Activated CD4-positive, CD25-positive, alpha-beta regulatory T cell treated with anti-CD3 and anti-CD28 coated beads, Interleukin-2, amount 50 U/mL, for 24 hours (primary cell): Measurements from ENCODE around the gene UCP2.

Experiments used
- ATAC-seq, 2 donors: fragments of 150-1000 bp; cut with Tn5 transposase; one replicate each; pipeline ENCODE4 v1.10.0; 2021; ENCODE audit warnings: mild to moderate bottlenecking in 1 of 2, moderate library complexity in 1 of 2

Gene UCP2

DNA sequence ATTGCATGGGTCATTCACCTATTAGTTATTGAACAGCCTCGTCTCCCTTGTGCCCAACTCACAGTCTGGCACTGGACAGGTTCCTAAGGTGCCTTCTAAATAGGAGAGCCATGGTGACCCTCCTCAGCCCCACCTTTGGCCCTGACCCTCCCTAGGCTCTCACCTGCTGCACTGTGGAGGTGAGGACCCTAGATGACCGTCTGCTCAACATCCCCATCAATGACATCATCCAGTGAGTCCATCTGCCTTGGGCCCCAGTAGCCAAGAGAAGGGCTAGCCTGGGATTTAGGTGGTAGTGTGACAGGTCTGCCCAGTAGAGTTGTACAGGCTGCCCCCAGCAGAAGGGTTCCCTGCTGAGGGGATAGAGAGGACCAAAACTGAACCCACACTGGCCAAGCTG, 13.6 kb downstream of the UCP2 start:
- no peak for ATAC-seq

DNA sequence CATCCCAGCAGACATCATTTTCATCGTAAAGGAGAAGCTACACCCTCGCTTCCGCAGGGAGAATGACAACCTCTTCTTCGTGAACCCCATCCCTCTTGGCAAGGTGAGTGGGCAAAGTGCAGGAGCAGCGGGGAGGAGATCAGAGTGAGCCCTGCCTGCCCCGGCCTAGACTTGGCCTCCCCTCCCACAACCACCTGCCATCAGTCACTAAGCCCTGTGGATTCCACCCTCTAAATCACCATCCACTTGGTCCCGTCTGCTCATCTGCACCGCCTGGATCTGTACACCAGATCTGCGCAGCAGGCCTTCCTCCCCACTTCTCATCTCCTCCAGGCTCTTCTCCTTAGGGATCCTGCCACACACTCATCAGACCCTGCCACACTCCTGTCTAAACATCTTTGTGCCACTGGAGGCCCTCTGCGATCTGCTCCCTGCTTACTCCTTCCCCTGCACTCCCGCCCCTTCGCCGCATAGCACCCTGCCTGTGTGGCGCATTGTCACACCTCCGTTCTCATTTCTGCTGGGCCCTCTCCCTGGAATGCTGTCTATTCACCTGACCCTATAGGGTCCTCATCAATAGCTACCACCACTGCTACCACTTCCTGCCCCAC, 14.2 kb downstream of the UCP2 start:
- ATAC-seq = no peak

DNA sequence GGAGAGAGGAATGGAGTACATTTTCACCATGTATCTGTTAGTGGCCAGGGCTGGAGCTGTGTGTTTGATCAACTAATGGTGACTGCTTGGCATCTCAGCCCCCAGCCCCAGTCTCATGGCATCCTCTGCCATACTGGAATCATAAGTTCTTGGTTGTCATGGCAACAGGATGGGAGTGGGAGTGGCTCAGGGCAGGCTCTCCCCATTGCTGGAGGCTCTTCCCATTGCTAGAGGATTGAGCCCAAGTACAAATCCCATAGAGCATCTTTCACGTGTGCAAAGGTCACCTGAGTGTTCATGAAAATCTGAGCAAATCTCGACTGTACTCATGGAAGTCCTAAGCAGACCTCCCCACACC, 16.9 kb downstream of the UCP2 start:
- ATAC-seq = no peak

DNA sequence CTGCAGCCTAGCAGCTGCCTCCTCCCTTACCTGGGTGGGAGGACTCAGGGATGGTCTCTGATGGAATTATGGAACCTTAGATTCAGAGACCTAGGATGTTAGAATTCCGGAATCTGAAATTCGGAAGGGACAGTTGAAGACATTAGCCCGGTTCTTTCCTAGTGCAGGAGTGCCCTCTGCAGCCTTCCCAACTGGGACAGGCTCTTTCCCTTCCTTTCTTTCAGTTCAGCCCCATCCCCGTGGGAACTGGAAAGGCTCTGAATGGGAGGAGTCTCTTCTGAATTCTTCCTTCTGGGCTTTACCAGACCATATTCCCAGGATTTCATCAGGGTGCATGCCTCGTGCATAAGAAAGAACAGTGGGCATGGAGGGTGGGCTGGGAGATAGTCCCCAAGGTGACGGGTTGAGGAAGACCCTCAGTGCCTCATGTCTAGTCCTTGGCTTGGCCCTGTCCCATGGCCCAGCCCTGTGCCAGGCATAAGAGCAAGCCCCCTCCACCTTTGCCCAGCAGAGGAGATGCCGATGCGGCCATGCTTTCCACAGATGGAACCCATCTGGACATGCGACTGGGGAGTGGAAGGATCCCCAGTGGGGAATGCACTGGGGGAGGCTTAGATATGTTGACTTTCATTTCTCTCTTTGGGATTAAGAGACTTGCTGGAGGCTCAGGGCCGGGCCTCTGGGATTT, 17.4 kb downstream of the UCP2 start:
- ATAC-seq = no peak

DNA sequence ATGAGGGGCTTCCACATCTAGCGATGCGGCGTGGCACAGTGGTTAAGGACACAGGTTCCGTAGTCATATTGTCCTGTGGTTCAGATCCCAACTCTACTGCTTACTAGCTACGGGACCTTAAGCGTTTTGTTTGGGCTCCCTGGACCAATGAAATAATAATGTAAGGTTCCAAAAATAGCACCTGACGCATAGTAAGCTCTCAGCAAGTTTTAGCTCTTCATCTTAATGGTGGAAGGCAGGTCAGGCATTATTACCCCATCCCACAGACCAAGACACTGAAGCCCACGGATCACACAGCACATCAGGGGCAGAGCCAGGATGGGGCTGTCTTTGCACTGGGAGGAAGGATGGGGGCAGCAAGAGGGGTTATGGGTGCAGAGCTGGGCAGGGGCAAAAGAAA, 18.8 kb downstream of the UCP2 start:
- no peak for ATAC-seq

DNA sequence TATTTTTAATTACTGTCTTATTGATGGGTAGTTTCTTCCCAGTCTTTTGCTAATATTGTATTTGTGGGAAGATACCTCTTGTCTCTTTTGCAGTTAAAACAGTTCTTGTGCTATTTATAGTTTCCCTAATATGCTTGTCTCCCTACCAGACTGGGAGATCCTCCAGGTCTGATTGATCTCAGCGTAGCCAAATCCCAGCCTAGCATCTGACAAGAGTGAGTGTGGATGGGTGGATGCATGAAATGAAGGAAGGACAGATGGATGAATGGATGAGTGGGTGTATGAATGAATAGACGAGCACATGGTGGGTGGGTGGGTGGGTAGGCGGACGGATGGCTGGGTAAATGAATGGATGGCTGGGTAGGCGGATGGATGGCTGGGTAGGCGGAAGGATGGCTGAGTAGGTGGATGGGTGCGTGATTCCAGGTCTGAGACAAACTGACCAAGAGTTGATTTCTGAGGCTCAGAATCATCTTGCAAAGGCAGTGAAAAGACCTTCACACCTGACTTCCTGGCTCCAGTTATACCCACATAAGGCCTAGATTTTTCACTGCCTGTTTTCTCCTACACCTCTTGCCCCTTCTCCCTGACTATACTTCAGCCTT, 20.4 kb downstream of the UCP2 start:
- ATAC-seq = no peak

DNA sequence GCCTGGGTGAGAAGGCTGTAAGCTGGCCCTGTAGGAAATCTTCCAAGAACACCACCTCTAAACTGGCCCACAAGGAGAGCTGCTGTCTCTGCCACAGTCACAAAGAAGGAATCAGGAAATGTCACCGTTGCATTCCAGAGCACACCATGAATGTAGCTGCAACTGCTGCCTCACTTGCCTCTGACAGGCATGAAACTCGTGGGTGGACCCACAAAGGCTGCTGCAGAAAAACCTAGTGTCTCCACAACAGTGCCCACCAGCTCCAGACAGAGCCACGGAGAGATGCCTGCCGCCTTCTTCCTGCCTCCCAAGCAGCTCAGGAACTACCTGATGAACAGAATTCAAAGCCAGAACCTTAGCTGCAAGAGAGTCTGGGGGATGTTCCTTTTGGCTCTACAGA, 21.3 kb downstream of the UCP2 start:
- no peak for ATAC-seq

DNA sequence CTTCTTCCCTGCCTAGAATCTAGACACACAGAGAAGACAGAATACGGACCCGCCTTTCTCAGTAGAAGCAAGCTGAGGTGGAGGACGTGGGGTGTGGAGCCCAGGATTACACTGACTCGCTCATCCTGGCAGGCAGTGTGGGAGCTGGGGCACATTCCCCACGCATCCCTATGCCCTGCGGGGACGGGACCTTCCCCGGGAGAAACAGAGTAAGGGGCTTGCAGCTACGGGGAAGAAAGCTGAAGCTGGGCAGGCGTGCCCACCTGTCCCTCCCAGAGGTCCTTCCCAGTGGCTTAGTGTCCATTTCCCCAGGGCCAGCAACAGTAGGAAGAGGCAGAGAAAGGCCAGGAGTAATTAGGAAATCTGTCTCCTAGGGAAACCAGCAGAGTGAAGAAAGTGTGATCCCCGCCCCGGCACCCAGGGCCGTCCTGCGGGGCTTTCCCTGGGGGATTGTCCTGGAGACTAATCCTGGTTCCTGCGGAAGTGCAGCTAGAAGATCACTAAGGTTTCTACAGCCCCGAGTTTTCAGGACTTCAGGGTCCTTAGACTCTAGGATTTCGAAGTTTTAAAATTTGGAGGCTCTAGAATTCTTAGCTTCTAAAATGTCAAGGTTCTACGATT, 24.0 kb downstream of the UCP2 start:
- ATAC-seq = no peak

DNA sequence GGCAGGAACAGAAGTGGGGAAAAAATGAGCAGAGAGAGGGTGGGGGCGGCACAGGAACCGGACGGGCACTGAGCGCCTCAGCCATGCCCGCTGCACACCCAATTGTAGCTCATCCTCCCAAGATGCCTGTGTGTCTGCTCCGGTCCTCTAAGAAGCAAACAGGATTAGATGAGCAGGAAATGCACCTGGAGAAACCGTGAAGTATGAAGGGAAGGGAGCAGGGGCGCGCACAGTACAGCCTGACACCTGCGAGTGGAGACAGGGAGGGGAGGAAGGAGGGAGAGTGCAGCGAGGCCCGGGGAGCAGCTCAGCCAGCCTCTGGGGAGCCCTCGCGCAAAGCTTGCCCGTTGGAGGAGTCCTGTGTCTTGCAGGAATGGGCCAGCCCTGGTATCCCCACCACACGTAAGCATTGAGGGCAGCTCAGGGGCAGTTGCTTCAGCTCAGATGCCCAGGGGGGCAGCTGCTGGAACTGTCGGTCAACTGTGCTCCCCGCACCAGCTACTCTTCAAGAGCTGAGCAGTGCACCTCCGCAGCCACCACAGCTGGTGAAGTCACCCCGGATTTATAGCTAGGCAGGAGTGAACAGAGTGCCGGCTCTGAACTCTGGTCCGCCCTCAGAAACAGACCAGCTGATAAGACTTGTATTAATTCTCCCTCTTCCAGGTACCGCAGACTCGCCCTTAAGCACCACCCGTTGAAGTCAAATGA, 24.8 kb downstream of the UCP2 start:
- no peak for ATAC-seq

DNA sequence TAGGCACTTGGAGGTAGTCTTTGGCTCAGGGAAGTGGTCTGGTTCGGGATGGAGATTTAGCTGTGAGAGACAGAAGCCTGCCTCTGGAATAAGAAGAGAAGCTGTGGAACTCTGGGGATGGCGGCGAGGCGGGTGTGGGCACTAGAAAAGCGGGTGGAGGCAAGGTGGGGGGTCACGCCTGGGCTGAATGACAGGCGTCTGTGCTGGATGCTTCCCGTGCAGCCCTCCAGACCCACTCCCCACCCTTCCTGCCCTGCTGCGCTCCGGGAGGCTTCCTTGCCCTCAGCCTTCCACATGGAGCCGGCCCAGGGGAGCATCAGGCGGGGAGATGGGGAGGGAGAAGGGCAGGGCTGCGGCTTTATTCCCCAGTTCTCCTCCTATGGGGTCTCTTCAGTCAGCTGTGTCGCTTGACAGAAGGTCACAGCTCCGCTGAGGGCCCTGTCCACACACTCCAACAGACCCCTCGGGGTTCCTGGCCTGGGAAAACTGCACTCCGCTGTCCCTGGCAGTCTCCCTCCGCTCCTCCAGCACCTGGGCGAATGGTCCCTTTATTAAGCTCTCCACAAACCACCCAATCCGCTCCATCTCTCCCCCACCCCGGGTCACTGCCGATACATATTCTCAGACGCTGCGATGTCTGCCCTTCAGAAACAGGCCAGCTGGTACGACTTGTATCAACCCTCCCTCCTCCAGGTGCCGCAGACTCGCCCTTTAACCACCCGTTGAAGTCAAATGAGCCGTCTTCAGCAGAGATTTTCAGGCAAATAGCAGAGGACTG, 25.6 kb downstream of the UCP2 start:
- ATAC-seq = no peak

DNA sequence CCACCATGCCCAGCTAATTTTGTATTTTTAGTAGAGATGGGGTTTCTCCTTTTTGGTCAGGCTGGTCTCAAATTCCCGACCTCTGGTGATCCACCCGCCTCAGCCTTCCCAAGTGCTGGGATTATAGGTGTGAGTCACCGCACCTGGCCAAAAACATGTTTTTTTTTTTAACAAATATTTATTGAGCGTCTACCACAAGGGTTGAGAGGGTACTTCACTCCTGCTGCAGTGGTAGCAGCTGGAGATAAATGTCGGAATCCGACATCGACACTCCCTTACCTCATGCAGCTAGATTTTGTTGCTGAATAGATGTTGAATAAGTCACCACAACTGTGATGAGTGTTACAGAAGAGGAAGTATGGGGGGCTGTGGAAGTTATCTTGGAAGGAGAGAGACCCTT, 30.8 kb downstream of the UCP2 start:
- no peak for ATAC-seq

DNA sequence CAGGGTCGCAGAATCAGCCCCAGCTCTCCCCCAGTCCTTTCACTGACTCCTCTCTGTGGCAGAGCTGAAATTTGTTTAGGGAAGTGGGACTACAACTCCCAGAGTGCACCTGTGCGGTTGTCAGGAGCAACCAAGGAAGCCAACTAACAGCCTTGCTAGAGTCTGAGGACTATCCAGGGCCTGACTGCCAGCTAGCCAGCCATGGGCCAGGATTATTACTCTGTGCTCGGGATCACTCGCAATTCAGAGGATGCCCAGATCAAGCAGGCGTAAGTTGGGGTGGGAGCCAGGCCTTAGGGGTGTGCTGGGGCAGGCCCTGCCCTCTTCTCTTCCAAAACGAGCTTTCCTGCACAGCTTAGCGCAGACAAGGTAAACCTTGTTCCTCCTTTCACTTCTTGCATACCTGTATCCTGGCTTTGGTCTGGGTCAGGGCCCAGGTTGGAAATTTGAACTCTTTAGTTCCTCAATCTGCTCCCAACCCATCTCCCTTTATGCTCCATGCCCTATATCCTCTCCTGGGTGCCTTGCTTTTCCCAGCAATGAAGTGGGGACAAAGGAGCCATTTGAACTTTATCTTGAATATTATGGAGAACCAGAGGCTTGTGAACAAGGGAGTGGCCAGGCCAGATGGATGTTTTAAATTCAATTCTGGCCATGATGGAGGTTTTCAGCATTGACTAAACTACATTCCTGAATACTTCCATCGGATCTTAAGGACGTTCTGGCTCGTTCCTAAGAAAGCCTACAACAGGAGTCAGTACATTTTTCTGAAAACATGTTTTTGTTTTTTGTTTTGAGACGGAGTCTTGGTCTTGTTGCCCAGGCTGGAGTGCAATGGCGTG, 31.6 kb downstream of the UCP2 start, which contains the start of gene DNAJB13:
Gene DNAJB13 (plus strand): TSS at position 158 of the 842 bp plus-strand sequence. CDS start 44 bp downstream, at position 202.
- no peak for ATAC-seq

DNA sequence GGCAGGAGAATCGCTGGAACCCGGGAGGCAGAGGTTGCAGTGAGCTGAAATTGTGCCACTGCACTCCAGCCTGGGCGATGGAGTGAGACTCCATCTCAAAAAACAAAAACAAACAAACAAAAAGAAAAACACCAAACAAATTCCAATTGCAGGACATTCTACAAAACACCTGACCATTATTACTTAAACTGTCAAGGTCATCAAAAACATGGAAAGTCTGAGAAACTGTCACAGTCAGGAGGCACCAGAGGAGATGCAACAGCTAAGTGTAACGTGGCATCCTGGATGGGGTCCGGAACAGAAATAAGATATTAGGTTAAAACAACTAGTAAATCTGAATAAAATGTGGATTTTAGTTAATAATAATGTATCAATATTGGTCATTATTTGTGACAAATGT, 32.7 kb downstream of the UCP2 start:
- no peak for ATAC-seq

DNA sequence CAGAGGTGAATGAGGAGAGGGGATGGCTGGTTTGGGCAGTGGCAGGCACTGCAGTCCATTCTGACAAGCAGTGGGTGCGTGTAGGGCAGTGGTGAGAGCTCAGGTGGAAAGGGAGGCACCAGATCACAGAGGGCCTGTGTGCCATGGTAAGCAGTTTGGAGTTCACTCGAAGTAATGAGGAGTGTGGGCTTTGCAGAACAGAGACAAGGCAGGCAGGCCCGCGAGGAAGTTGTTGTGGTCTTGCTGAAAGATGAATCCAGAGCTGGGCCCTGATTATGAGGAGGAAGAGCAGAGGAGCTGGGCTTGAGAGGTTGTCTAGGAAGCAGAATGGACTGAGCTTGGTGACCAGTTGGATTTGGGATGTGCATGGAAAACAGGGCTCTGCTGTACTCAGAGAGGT, 33.4 kb downstream of the UCP2 start:
- ATAC-seq = no peak

DNA sequence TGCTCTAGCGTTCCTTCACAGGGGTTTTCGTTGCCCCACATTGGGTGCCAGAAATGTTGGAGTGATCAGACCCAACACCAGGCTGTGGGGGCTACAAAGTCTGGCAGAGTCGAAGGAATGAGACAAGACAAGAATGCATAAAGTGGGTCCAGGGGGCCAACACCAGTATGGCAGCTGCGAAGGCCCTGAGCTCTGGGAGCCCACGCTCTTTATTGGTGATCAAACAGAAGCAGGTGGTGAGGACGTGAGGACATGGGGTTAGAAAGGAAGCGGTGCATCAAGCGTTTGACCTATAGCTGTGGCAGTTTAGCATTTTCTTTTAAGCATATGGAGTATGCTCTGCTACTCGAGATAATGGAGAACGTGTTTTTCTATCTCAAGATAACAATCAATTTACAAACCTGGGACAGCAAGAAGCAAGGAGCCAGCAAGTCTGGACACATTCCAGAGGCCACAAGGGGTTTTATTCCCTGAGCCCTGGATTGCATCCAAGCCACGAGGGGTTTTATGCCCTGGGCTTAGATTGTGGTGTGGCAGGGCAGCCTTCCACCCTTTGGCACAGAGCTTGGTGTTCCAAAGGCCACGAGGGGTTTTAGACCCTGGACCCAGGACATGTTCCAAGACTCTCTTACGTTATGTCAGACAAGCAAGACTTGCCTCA, 35.7 kb downstream of the UCP2 start:
- ATAC-seq = no peak

DNA sequence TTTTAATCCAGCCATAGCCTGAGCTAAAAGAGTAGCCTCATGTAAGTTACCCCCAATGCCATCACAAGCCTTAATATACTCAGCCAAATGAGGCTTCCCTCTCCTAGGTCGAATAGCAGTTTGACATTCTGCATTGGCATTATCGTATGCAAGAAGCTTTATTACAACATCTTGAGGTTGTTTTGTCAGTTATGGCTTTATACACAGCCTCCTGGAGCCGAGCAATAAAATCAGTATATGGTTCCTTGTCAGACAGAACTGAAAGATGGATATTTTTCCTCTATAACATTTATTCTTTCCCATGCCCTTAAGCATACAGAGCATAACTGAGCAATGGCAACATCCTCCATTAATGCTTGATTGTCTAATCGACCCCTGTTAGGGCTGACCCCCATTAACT, 37.2 kb downstream of the UCP2 start:
- no peak for ATAC-seq

DNA sequence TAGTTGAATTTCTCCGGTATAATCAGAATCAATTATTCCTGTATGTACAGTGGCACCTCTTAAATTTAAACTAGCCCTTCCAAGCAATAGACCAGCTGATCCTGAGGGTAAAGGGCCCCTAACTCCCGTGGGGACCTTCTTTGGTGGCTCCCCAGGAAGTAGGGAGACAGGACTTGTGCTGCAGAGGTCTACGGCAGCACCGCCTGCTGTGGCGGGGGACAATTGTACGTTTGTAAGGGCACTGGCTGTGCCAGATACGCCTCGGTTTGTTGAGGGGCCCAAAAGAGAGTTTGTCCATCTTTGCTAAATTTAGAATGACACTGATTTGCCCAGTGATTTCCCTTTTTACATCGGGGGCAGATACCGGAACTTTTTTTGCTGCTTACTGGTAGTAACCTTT, 37.7 kb downstream of the UCP2 start:
- ATAC-seq = no peak

DNA sequence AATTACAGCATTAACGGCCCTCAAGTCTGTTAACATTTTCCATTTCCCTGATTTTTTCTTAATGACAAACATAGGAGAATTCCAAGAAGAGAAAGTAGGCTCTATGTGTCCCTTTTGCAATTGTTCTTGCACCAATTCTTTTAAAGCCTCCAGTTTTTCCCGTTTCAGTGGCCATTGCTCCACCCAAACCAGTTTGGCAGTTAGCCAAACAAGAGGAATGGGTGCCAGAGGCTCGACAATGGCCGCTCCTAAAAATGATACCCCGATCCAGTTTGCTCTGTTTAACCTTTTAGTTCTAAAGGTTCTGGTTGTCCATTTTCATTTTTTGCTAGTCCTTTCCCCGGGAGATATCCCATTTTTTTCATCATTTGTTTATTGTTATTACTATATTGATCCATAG, 38.6 kb downstream of the UCP2 start:
- ATAC-seq = no peak

DNA sequence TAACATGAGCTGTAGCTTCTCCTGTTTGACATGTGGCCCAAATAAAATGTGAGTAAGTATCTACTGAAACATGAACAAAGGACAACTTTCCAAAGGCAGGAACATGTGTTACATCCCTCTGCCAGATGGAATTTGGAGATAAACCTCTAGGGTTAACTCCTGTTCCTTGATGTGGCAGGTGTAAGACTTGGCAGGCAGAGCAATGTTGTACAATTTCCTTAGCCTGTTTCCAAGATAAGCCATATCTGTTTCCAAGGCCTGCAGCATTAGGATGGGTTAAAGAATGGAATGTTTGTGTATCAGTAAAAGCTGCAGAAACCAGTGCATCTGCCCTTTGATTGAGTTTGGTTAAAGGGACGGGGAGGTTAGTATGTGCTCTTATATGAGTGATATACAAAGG, 40.6 kb downstream of the UCP2 start:
- no peak for ATAC-seq

DNA sequence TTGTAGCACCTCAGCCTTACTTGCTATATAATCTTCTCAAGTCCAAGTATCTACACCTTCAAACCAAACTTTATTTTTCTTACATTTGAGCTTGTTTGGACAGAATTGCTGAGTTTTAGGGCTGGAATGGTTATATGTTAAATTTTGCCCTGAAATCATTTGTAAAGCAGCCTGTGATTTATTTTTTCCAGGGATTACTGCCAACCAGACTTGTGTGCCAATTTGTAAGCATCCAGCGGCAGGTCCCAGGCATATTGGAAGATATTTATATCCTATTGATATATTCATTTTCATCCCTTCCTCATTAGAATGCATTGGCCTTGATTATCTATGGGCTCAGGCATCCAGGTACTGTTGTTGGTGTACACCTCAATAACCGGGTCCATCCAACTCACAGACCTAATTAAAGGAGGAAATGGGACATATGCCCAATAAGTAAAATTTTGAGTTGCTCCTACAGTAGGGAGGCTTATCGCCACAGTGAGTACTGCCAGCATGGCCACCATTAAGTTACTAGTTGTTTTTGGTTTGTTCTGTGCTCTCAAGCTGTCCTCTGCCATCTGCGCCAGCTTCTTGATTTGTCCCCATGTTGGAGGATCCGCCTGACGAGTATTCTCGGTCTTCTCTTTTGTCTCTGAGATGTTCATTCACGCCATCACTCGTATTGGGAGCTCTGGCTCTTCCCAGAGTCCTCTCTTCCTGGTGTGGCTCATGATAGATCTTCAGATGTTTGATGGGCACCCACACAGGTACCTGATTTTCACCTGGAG, 41.7 kb downstream of the UCP2 start:
- no peak for ATAC-seq
